AG04450 (cell line): ENCODE data around the gene PDZD7. TPM values are rescaled to one million over a fixed set of nuclear protein-coding genes. Genes with fewer than 3 reads are reported as not detected.

Source experiments
- CTCF ChIA-PET: fragments of 300-600, 350-600 bp; formaldehyde crosslinking; extraction: SDS; loops from one replicate; lab custom pipeline; 2022; ENCODE audit warnings: antibody characterized with exemption, inconsistent platforms; lab: Charles Lee
- POLR2A ChIA-PET: fragments of 350-600 bp; formaldehyde crosslinking; extraction: SDS; loops from one replicate; lab custom pipeline; 2021; ENCODE audit warnings: antibody characterized with exemption, inconsistent platforms; lab: Yijun Ruan, JAX
- DNase-seq: peaks from one replicate; pipeline ENCODE4 v3.0.0-alpha.2; 2011; ENCODE audit warnings: low read depth, low spot score
- H3K27ac ChIP-seq: one replicate; pipeline ENCODE4 v1.5.1; 2012; ENCODE audit warnings: low read depth, low read length, control low read depth
- H3K27me3 ChIP-seq: one replicate; pipeline ENCODE4 v1.6.0; 2012; ENCODE audit warnings: low read length; ENCODE audit not compliant: control insufficient read depth, insufficient read depth
- H3K4me3 ChIP-seq: 2 replicates; pipeline ENCODE4 v1.5.1; 2011; ENCODE audit warnings: mild to moderate bottlenecking, low read depth, low read length, control low read depth
- H3K9me3 ChIP-seq: 2 replicates; pipeline ENCODE4 v1.5.1; 2012; ENCODE audit warnings: low read length; ENCODE audit not compliant: control insufficient read depth, insufficient read depth
- CTCF ChIP-seq: IDR thresholded peaks from 2 replicates; pipeline ENCODE4 v1.5.1; 2011; ENCODE audit warnings: low read depth, low read length, control low read depth, inconsistent platforms
- polyA plus RNA-seq: library from polyadenylated mRNA; depleted of rRNA; stranded (reverse); fragments of >200 nt; gene quantifications from 2 replicates; pipeline ENCODE4 v1.2.3, GENCODE V29; 2011

PDZD7 gene
- polyA plus RNA-seq, 1 experiment = 0.27 TPM

DNA sequence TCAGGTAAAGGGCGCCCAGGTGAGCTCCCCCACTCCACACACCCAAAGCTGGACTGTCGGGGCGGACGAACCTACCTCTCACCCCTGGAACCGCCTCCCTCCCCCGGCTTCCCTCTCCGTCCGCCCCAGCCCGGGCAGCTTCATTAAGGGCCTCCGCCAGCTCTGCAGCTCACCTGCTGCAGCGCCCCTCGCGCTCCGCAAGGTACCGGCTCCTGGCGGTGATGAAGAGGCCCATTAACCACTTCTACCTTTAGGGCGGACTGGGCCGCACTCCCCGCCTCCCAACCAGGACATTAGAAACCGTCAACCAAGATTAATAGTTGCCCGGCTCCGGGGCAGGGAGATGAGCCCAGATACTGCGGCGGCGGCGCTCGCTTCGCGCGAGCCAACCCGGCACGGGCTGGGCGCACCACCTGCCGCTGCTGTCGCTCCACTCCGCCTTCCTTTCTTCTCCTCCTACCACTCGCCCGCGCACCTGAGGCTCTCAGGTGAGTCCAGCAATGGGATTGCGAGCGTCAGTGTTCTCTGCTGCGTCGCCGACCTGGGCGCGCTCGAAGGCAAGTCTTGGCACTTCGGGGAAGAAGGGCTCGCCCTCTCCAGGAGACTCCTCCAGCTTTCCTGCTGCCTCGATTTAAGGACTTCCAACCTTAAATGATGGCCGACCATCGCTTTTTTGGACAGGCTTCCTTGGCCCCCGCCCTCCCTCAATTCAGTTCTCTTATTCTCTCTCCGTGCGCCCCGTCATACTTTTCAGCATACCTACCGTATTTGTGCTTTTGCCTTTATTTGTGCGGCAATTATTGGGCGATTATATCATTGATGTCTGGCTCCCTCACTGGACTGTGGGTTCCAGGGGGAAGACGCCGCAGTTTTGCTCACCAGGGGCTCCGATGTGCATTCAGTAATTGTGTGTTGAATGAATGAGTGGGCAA lies 17.3 kb upstream of the PDZD7 start:
- TF ChIP-seq CTCF = no peak
- Histone ChIP-seq H3K9me3 (no peaks in the 10 kb centered on the region; the same call in 1 of the 2 replicates), H3K4me3 (no peak overlapping the region), H3K27ac (no peak overlapping the region), H3K27me3 (peaks cover 17% of the 10 kb centered on the region)
- ChIA-PET POLR2A (no interaction called here), CTCF (interaction anchor here (17.3 kb wide), 1 partner anchor 16 kb away, joined by 414 read pairs; the partner anchor contains the start of gene KAZALD1)
- DNase-seq = no peak

- H3K9me3 ChIP-seq = no peaks in the 10 kb centered on the region; the same call in 1 of the 2 replicates
- no peak for DNase-seq
- H3K27me3 ChIP-seq = peaks cover 17% of the 10 kb centered on the region
- H3K4me3 ChIP-seq = no peak overlapping the region
- CTCF ChIA-PET = interaction anchor here (0.9 to 17.3 kb wide), 3 partner anchors 16 to 28 kb away, joined by 3 to 414 read pairs (median 3); partner anchors contain the start of genes KAZALD1 and SFXN3
- POLR2A ChIA-PET = no interaction called here
- no peak for TF ChIP-seq CTCF
- no peak overlapping the region for H3K27ac ChIP-seq
Observed at GRCh38 chr10:101047268-101047667, 16.3 kb upstream of the PDZD7 start.

DNA sequence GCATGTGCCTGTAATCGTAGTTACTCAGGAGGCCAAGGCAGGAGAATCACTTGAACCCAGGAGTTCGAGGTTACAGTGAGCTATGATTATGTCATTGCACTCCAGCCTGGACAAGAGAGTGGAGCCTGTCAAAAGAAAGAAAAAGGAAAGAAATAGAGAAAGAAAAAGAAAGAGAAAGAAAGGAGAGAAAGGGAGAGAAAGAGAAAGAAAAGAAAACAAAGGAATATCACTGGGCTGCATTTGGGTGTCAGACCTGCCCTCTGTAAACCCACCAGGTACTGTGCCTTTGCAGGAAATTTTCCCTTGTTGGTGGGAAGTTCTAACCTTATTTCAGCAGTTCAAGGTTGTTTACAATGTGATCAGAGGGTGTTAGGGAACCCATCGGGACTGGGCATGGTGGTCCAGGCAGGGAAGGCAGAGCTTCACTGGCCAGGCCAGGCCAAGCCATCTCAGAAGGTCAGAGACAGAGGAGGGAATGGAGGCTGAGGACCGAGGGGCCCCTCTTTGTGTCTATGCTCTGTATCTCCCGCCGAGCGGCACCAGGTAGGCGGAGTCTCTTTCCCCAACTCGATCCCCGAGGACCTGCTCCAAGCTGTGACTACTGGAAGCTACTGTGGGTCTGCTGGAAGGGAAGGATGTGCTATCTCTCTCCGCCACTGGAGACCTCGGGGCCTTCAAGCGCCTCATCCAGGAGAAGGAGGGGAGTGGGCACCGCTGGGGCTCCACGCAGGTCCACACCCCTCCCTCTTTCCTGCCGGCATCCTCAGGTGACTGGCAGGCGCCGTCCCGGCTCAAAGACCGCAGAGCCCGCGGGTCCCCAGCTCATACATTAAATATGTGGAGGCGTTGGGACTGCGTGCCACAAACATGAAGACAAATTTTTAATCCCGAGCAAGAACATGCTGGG lies 15.7 kb upstream of the PDZD7 start:
- DNase-seq = no peak
- H3K27ac ChIP-seq = no peak overlapping the region
- H3K9me3 ChIP-seq = no peaks in the 10 kb centered on the region; the same call in 1 of the 2 replicates
- 0 out of 2 replicates have a peak, but pooled peaks have one; percentile 1 for TF ChIP-seq CTCF
- H3K27me3 ChIP-seq = peaks cover 17% of the 10 kb centered on the region
- H3K4me3 ChIP-seq = no peak overlapping the region
- POLR2A ChIA-PET = no interaction called here
- CTCF ChIA-PET = interaction anchor here (0.9 to 17.3 kb wide), 4 partner anchors 15 to 27 kb away, joined by 3 to 414 read pairs (median 3); partner anchors contain the start of genes KAZALD1 and SFXN3

DNA sequence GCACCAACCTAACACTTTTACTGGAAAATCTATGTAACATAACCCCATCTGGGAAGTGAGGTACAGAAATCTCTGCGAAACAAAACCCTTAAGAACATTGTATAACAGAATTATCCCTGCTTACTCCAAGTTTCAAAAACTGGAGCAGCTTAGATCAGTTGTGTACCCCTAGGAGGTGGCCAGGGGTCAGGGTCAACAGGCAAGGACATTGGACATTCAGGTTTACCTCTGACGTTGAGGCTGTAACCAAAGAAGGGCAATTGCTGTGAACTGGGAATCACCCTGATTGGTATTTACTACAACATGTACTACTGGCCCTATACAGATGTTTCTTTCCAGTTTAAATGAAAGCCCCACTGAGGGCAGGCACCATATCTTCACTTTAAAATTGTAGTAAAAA lies 13.2 kb upstream of the PDZD7 start:
- peaks cover 11% of the 10 kb centered on the region for H3K27me3 ChIP-seq
- POLR2A ChIA-PET = interaction anchor here (1.0 to 3.2 kb wide), 6 partner anchors 10 to 774 kb away, joined by 3 to 30 read pairs (median 4); partner anchors contain the start of genes KAZALD1 and OGA
- TF ChIP-seq CTCF = no peak
- H3K27ac ChIP-seq = no peak overlapping the region
- no peak overlapping the region for H3K4me3 ChIP-seq
- CTCF ChIA-PET = interaction anchor here (0.5 to 17.3 kb wide), 6 partner anchors 20 to 423 kb away, joined by 3 to 414 read pairs (median 17); partner anchors contain the start of gene KAZALD1
- no peak for DNase-seq
- H3K9me3 ChIP-seq = no peaks in the 10 kb centered on the region; the same call in 1 of the 2 replicates
